Retinal pigment epithelial cell (primary cell): Measurements from ENCODE around the gene MERTK.
A peak's percentile ranks its signal among the peaks of the same experiment; 100 is the strongest.
"Not testable (repeated sequence)": the region's sequence is repeated elsewhere in the genome, so short reads cannot be mapped to it uniquely, and the experiment has no call there.

Experiments
- DNase-seq: peaks from one replicate; pipeline ENCODE4 v3.0.0-alpha.2; 2010; ENCODE audit warnings: low read depth
- H3K4me3 ChIP-seq: 2 replicates; pipeline ENCODE4 v1.5.1; 2011; ENCODE audit warnings: mild to moderate bottlenecking, low read length, control low read depth, moderate library complexity
- TF ChIP-seq, protein P1 (sequence below): conservative IDR thresholded peaks from 2 replicates; pipeline ENCODE4 v1.5.1; 2011; ENCODE audit warnings: low read depth, low read length, control low read depth, inconsistent platforms

The MERTK gene

DNA sequence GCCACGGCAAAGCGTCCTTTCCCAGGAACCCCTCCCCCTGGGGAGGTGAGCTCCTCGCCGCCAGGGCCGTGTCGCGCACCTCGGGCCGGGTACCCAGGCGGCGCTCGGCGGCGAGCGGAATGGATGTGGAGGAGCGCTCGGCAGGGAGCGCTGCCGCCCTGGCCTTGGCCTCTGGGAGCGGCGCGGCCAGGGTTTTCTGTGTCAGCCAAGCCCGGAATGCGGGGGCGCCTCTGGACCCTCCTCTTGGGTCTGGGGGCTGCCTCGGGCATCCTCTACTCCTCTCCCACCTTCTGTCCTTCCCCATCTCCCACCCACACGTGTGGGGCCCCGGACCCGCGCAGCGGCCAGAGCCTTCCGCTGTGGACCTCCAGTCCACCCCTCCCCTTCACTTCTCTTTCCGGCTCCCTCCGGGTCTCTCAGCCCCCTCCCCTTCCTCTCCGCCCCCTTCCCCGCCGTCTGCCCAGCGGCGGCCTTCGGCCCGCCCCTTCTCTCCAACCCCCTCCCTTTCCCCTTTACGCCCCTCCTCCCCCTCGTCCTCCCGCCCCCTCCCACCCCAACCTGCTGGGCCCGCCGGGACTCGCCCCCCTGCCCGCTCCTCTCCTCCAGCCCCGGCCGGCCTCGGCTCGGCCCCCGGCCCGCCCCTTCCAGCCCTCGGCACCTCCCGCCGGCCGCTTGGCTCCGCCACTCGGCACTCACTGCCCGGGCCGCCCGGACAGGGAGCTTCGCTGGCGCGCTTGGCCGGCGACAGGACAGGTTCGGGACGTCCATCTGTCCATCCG lies at the start of gene MERTK:
Gene MERTK, plus strand, starts transcription at position 684 of the 779 bp plus-strand sequence. CDS start 129 bp downstream, outside the sequence.
- H3K4me3 ChIP-seq: peak within 1 kb of the TSS; percentile 76
- peak; percentile 62 for DNase-seq
- TF ChIP-seq, protein P1, sequence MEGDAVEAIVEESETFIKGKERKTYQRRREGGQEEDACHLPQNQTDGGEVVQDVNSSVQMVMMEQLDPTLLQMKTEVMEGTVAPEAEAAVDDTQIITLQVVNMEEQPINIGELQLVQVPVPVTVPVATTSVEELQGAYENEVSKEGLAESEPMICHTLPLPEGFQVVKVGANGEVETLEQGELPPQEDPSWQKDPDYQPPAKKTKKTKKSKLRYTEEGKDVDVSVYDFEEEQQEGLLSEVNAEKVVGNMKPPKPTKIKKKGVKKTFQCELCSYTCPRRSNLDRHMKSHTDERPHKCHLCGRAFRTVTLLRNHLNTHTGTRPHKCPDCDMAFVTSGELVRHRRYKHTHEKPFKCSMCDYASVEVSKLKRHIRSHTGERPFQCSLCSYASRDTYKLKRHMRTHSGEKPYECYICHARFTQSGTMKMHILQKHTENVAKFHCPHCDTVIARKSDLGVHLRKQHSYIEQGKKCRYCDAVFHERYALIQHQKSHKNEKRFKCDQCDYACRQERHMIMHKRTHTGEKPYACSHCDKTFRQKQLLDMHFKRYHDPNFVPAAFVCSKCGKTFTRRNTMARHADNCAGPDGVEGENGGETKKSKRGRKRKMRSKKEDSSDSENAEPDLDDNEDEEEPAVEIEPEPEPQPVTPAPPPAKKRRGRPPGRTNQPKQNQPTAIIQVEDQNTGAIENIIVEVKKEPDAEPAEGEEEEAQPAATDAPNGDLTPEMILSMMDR: peak; percentile 62

DNA sequence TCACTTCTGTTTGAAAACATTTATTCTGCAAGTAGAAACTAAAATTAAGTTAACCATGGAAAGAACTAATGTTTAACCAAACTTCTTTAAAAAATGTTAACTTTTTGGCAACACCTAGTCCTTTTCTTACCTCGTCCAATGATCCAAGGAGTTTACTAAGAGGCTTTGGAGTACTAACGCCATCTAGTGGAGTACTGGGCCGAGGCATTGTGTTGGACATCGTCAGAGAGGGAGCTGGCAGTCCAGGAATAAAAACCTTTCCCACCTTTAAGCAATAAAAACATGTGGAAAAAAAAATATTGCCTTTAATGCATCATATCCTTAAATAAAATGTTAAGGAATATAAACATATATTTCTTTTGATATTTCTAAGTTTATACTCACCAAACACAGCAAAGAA lies 47.8 kb upstream of the MERTK start:
- TF ChIP-seq, protein P1: peak; percentile 51
- H3K4me3 ChIP-seq, DNase-seq: not testable (repeated sequence)

DNA sequence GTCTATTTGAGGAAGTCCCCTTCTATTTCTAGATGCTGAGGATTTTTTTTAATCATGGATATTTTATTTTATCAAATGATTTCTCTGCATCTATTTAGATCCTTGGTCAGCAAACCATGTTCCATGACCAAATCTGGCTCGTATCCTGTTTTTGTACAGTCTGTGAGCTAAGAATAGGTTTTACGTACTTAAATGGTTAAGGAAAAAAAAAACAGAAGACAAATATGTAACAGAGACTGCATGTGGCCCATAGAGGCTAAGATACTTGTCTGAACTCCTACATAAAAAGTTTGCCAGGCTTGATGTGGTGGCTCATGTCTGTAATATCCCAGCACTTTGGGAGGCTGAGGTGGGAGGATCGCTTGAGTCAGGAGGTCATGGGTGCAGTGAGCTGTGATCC lies 45.9 kb upstream of the MERTK start:
- not testable (repeated sequence) for H3K4me3 ChIP-seq, DNase-seq

DNA sequence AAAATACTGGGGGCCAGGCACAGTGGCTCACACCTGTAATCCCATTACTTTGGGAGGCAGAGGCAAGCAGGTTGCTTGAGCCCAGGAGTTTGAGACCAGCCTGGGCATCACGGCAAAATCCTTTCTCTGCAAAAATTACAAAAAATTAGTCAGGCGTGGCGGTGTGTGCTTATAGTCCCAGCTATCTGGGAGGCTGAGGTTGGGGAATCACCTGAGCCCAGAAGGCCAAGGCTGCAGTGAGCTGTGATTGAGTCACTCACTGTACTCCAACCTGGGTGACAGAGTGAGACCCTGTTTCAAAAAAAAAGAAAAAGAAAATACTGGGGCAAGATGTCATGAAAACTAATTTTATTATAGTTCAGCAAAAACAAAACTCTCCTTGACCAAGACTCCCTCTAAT lies 38.4 kb upstream of the MERTK start:
- not testable (repeated sequence) for DNase-seq, H3K4me3 ChIP-seq

DNA sequence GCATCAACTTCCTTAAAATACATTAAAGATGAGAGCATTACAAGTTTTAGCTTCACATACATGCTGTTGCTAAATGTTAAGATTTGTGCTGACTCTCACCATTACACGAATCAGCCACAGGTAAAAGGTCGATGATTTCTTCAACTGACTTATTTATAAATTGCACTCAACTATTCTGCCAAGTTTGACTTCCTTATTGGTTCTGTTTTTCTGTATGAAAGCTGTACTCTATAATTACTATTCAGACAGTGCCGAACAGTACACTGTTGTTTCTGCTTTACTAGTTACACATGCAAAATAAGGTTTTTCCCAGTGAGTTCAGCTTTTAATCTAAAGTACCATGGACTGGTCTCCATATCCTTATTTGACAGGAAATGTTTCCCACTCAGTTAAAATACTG lies 33.3 kb upstream of the MERTK start:
- not testable (repeated sequence) for H3K4me3 ChIP-seq, DNase-seq

DNA sequence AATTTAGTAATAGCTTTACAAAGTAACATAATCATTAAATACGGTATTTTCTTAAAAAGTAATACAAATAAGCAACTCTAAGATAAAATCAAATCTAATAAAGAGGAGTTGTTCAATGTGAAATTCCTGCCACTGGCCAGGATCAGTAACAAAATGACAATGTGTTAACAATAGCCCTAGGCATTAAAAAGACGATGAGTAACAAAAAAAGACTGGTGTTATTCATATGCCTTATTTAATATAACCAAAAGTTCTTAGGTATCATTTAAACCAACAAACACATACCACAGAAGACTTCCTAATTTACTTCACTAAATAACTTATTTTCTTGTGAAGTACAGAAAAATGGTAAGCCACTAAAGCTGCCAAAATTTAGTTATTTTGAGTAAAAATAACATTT lies 25.6 kb upstream of the MERTK start:
- not testable (repeated sequence) for DNase-seq, H3K4me3 ChIP-seq

DNA sequence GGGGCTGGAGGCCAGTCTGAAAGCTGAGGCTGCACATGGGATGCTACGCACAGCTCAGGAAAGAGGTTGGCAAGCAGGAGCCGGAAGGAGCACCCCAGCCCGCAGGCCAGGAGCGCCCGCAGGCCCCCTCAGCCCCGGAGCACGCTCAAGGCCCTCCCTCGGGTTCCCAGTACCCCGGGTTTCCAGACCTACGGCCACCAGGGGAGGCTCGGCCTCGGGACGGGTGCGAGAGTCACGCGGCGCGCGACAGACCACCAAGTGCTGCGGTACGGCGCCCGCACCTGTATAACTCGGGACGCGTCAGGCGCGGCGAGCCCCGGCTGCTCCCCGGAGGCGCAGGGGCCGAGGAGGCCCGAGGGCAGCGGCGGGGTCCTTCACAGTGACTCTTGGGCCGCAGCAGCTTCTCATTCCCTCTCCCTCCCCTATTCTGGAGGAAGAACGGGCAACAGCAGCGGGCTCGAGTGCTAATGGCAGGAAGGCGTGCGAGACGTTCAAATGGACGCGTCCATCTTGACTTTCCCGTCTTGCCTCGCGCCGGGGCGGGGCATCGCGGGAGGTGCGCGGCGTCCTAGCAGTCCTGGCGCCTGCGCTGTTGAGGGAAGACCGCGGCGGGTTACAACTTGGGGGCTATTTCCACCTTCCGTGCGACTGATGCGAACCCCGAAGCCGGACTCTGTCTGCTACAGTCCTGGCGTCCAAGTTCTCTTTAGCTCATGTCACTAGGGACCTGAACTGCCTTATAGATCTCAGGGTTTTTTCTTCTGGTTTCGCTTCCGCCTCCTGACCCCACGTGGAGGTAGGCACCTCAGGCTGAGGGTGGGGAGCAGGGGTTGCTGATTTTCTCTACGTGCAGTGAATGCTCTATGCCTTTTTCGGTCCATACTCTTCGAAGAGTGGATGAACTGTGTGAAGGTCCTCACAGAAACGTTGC lies 14.5 kb upstream of the MERTK start, which contains the start of gene ANAPC1:
Gene ANAPC1, minus strand, starts transcription at position 533 of the 931 bp plus-strand sequence. CDS start 3,368 bp downstream, outside the sequence.
- H3K4me3 ChIP-seq: peak within 1 kb of the TSS; percentile 91
- no peak for DNase-seq
- TF ChIP-seq, protein P1: peak; percentile 13

DNA sequence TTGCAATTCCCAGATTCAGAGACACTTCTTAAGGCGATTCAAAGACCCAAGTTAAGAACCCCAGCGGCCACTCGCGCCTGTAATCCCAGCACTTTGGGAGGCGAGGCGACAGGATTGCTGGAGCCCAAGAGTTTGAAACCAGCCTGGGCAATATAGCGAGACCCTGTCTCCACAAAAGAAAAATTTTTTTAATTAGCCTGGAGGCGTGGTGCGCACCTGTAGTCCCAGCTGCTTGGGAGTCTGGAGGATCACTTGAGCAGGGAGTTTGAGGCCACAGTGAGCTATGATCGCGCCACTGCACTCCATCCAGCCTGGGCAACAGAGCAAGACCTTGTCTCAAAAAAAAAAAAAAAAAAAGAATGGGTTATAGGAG lies 13.8 kb upstream of the MERTK start:
- peak overlapping the region; percentile 91 for H3K4me3 ChIP-seq
- DNase-seq: no peak
- TF ChIP-seq, protein P1: no peak

DNA sequence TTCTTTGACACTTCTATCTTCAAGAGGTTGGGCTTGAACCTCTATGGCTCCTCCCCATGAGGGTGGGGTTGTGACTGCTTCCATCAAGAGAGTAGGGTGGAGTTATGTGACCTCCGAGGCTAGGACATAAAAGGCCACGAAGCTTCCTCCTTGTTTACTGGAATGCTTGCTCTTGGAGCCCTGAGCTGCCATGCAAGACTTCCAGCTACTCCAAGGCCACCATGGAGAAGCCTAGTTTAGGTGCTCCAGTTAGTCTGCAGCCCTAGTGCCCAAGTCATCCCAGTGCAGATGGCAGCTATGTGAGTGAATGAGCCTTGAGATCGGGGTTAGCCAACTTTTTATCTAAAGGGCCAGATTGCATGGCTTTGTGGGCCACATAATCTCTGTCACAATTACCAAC lies 2.4 kb upstream of the MERTK start:
- TF ChIP-seq, protein P1: no peak
- DNase-seq: no peak
- no peak overlapping the region for H3K4me3 ChIP-seq
